SHP77 (cell line): Measurements from ENCODE around the gene RAP1B.

Experiments used
- DNase-seq, 2 experiments: peaks; one replicate each; lab custom pipeline; 2025; lab: John Stamatoyannopoulos, UW

RAP1B gene

DNA sequence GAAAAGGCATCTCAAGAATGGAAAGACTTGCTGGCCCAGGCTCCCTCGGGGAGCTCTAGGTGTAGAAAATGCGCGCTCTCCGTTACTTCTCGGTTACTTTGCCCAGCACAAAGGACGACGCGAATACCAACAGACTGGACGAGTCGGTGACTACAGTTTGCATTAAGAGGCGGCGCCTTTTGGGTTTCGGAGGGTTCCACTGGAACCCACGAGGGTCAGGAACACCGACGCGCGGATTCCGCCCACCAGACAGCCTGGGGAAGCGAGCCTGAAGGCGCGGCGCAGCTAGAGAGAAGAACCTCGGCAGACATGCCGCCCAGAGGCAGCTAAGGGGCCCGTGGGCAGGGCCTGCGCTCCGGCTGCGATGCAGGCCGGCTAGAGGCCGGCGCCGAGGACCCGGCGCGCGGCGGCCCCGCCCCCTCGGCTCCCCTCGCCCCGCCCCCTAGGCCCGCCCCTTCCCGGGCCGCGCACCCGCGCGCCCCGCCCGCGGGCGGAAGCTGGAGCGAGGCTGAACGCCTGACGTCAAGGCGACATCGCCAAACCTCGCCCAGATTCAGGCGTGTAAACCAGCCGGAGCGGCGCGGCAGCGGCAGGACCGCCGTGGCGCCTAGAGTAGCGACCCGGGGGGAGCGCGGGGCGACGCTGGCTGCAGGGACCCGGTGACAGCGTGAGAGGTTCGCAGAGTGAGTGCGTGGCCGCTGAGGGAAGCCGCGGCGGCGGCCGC is at the start of gene RAP1B:
Gene RAP1B (plus strand): TSS at position 530 of the 724 bp plus-strand sequence. CDS start 37,826 bp downstream, outside the sequence.
- DNase-seq: peak; percentile 65 to 82

DNA sequence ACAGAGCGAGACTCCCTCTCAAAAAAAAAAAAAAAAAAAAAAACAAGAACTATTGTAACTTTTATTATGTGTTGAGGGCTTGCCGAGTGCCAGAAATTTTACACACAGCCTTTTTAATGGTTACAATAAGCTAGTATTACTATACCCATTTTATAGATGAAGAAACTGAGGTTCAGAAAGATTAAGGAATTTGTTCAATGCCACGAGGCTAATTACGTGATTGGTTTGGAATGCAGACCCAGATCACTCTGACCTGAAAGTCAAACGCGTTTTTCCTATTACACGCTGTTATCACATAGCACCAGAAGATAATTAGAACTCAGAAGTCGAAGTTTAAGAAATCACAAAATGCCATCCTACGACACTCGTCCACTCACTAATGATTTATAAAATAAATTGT is 48.9 kb upstream of the RAP1B start:
- no peak for DNase-seq

DNA sequence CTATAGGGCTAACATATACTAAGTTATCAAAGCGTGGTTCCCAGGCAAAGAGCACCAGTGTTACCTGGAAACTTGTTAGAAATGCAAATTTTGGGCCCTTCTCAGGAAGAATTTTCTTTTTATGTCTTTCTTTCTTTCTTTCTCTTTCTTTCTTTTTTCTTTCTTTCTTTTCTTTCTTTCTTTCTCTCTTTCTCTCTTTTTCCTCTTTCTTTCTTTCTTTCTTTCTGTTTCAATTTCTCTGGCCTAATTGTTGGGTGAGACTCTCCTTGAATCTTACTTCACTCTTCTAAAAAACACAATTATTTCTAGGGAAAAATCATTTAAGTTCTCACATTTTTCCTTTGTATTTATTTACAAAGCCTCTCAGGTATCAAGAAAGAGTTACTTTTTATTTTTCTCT is 46.5 kb upstream of the RAP1B start:
- DNase-seq: no peak

DNA sequence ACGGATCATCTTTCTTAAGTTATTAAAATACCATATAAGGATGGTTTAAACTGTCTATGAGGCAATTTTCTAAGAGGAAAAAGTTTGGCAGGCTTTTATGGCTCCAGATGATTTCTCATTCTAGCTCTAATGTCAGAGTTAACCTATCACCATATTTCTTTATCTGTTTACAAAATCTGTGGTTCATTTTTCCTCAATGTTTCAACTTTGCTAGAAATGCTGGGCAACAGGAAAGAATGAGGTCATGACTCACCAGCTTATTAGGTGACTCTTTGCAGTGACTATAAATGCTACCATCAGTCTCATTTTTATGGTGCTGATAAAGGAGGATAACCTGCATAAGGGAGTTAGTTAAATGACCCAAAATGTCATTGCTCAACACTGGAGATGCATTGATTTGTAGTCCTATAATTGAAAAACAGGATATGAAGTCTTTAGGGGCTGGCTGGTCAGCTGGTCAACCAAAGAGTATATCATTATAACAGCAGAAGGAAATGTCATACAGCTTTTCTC is 45.3 kb upstream of the RAP1B start:
- no peak for DNase-seq

DNA sequence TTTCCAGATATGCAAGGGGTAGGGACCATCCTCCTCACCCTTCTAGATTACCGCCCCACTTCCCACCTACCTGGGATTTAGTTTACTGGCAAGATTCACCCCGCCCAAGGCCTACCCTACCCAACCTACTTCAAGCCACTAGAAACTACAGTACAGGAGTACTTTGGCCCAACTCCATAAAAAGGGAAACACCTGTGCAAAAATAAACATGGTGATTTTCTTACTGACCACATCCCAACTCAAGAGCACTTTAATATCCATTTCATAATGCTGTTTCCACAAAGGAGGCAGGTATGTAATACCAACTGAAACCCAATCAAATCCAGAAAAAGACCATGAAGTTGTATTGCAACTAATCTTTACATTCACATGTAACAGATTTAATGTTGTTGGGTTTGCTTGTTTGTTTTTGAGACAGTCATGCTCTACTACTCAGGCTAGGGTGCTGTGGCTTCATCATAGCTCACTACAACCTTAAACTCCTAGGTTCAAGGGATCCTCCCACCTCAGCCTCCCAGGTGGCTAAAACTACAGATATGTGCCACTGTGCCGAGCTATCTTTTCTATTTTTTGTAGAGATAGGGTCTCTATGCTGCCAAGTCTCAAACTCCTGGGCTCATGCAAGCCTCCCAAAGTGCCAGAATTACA is 41.7 kb upstream of the RAP1B start:
- DNase-seq: no peak

DNA sequence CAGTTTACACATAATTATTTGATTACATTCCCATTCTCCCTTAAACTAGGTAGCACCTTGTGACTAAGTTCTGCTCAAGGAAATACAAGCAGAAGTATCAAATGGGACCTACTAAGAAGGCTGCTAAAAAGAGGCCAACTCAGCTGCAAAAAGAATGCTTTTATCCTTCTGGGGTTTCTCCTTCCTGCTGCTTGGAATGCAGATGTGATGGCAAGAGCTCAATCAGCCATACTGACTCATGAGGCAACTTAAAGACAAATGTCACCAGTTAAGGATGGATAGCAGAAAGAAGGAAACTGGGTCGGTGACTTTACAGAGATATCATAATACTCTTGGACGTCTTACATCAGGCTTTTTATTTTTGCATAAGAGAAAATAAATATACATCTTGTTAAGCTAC is 38.0 kb upstream of the RAP1B start:
- no peak for DNase-seq

DNA sequence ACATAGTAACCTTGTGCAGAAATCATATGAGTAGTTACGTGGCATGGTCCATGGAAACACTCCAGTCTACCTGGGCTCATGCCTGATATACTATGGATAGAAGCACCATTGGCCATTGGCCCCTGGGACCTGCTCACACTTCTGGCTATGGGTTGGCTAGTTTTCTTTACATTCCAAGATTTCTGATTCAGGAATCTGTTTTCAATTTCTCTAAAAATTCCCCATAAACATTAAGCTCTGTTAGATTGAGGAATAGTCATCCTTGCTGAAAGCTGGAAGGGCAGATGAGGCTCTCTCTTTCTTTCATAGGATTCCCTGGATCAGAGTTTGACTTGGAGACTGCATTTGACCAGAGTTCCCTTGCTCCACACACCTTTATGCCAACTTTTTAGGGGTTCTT is 37.3 kb upstream of the RAP1B start:
- no peak for DNase-seq

DNA sequence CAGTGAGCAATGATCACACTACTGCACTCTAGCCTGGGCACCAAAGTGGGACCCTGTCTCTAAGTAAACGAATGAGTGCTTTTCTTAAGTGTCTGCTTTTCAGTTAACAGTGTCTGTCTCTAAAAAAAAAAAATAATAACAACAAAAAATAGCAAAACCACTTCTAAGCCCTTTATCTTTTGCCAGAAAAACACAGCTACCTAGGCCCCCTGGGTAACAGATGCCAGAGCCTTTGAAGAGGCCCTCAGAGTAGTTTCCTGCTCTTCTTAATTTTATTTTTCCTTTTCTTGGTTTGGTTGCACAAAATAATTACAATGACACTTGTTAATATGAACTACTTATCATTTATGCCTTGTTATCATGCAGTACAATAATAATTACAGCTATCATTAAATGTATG is 32.8 kb upstream of the RAP1B start:
- no peak for DNase-seq

DNA sequence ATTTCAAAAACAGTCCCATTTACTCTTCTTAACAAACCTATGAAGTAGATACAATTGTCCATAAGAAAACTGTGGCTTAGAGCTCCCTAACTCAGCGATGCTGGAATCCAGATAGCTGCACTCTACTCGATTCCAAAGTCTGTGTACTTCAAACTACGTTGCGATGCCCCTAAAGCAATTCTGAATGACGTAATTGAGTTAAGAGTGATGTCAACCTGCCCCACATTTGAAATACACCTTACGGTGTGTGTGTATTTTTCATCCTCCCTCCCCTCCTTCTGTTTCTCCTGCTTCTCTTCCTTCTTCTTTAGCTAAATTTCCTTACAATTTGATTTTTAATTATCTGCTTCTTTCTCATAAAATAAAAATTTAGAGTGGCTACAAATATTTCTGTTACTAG is 31.9 kb upstream of the RAP1B start:
- no peak for DNase-seq

DNA sequence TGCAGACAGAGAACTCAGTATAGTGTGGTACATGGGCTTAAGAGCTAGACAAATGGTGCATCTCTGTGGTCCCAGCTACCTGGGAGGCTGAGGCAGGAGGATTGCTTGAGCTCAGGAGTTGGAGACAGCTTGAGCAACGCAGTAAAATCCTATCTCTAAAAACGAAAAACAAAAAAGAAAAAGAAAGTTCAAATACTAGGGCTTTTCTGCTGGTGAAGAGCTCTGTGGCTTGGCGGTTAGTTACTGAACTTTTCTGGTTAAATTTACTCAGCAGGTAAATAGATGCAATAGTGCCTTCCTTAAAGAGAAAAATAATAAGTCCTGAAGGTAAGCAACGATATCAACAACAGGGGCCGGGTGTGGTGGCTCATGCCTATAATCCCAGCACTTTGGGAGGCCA is 31.4 kb upstream of the RAP1B start:
- no peak for DNase-seq

DNA sequence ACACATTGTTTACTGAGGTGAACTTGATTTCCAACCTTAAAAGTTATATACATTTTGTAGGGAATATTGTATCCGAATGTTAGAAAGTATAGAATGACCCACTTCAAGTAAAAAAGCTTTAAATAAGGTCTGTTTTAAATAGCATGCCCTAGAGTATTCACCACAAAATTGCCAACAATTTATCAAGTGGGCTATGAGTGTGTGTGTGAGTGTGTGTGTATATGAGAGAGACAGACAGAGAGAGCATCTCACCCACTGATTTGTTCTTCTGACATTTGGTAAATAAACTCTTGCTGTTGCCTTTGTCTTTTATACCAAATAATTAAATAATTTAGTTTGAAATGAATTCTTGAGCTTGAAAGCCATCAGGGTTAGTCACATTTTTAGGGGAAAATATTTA is 29.8 kb upstream of the RAP1B start:
- no peak for DNase-seq

DNA sequence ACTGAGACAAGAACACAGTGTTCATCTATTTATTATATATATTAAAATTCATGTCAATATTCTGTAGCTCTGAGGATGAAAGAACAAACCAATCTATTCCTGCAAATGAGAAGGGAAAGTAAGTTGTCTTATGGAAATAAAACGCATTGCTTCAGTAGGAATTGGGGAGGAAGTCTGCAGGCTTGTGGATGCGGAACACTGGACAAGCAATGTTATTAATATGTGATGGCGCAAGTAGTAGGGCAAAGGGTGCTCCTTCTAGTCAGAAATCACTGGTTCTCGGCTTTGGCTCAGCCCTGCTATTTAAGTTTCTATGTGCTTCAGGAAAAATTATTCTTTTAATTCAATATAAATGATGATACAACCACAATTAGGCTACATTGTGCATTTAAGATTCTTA is 28.8 kb upstream of the RAP1B start:
- no peak for DNase-seq

DNA sequence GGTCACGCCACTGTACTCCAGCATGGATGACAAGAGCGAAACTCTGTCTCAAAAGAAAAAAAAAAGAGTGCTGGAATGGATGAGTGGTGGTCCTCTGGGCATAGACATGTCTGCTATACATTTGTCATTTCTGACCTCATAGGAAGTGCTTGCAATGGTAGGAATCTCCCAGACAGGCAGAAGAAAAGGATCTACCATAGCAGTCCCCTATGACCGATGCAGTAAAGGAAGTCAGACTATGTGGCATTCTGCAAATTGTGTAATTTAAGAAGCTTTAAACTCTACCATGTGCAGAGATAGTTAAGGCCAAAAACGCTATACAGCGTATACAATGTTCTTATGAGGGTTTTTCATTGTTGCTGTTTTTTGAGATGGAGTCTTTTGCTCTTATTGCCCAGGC is 24.7 kb upstream of the RAP1B start:
- DNase-seq: no peak

DNA sequence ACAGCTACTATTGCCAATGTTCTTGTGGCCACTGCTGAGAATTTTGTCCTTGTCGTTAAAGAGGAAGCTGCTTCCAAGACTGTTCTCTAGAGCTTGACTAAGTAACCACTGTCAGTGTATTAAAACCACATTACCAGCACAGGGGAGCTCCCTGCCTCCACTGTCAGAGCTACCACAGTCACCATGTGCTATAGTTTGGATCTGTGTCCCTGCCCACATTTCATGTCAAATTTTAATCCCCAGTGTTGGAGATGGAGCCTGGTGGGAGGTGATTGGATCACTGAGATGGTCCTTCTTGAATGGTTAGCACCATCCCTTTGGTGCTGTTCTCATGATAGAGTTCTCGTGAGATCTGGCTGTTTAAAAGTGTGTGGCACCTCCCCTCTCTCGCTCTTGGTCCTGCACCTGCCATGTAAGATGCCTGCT is 23.2 kb upstream of the RAP1B start:
- DNase-seq: no peak

DNA sequence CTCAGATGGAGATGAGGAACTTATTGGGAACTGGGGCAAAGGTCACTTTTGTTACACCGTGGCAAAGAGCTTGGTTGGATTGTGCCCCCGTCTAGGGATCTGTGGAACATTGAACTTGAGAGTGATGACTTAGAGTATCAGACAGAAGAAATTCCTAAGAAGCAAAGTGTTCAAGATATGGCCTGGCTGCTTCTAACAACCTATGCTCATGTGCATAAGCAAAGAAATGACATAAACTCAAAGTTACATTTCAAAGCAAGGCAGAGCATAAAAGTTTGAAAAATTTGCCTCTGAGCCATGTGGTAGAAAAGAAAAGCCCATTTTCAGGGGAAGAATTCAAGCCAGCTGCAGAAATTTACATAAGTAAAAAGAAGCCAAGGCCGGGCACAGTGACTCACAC is 21.5 kb upstream of the RAP1B start:
- DNase-seq: no peak

DNA sequence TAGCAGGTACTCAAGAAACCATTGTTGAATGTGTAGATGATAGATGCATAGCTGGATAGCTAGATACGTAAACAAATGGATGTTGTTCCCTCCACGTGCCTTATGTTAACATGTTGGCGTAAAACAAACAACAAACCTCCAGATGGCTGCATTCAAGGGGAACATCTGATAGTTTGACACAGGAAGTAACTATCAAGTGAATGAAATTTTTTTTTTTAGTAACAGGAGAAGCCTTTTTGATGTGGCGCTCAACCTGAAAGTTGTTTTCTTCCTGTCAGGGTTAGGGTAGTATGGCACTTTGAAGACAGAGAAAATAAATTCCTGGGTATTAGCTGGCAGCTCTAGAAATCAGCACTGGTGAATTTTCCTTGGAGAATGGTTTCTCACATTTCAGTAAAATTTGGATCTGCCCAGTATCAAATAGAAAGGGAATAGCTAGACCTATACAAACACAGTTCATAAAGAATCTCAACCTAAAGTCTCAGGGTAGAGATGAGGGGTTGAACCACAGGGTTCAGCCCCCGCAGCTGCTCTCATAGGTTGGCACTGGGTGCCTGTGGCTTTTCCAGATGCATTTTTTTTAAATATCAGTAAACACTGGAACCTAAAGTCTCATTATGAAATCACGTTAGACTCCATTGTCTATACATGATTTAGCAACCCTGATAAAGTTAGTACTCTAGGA is 18.8 kb upstream of the RAP1B start:
- DNase-seq: no peak

DNA sequence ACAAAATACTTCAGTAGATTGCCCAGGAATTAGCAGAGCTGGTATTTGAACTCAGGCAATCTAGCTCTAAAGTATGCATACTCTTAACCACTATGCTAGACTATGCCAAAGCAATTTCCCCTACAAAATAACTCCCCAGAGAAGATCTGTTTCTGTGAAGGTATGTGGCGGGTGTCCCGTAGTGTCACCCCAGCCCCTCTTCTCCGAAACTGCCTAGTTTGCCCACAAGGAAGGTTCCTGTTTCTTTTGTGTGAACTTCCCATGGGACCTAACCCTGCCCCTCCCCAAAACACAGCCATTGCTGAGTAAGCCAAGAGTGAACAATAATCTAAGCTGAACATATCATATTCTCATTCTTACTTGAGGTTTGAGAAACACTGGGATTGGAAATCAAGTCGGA is 15.5 kb upstream of the RAP1B start:
- DNase-seq: no peak

DNA sequence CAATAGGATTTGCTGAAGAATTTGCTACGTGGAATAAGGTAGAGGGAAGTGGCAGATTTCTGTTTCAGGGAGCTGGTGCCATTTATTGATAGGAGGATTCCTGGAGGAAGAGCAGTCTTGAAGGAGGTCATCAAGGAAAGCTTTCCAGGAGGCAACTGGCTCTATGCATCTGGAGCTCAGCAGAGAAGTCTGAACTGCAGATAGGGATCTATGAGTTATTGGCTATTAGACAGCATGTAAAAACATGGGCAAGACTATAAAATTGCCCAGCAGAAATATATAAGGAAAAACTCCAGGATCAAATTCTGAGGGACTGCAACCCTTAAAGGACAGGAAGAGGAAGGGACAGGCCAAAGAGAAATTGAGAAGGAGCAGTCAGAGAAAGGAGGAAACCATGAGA is 8.9 kb upstream of the RAP1B start:
- DNase-seq: no peak

DNA sequence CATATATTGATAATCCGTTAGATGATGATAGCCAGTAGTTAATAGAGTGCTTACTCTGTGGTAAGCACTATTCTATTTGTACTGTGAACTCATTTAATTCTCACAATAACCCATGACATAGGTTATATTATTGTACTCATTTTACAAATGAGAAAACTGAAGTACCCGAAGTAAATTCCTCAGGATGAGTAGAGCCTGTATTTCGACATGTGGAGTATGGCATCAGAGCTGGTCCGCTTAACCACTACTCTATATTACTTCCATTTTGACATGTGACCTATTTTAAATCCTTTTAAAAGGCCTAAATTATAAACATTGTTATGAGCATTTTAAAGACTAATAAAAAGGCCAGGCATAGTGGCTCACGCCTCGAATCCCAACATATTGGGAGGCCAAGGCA is 8.0 kb upstream of the RAP1B start:
- no peak for DNase-seq

DNA sequence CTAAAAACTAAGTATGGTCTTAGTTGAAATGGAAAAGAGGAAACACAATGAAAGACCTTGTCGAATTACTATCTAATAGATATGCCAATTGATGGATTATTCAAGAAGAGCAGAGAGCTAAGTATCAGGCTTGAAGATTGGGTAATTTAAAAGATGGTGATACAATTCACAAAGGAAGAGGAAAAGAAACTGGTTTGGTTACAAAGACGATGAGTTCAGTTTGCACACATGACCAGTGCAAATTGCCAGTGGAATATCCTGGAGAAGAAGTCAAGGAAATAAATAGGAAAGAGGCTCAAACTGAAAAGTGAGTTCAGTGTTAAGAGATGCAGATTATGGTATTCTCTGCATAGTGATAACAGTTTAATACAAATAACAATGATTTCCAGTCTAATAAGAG is 2.5 kb upstream of the RAP1B start:
- no peak for DNase-seq

DNA sequence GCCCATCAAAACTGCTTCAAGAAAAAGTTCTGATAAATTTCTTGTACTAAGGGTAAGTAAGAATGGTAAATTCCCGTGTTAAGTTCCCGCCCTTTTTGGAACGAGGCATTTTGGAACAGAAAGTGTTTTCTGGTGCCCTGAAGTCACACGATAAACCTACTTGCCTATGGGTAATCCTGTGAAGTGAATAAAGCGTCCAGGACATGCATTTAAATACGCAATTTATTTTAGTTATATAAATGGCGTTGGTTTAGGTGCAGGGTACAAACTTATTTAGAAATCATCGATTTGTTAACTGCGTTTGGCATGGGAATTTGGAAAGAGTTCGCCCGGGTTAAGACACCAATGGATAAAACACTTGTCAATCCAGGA is 715 bp upstream of the RAP1B start:
- DNase-seq: peak; percentile 14 to 39

DNA sequence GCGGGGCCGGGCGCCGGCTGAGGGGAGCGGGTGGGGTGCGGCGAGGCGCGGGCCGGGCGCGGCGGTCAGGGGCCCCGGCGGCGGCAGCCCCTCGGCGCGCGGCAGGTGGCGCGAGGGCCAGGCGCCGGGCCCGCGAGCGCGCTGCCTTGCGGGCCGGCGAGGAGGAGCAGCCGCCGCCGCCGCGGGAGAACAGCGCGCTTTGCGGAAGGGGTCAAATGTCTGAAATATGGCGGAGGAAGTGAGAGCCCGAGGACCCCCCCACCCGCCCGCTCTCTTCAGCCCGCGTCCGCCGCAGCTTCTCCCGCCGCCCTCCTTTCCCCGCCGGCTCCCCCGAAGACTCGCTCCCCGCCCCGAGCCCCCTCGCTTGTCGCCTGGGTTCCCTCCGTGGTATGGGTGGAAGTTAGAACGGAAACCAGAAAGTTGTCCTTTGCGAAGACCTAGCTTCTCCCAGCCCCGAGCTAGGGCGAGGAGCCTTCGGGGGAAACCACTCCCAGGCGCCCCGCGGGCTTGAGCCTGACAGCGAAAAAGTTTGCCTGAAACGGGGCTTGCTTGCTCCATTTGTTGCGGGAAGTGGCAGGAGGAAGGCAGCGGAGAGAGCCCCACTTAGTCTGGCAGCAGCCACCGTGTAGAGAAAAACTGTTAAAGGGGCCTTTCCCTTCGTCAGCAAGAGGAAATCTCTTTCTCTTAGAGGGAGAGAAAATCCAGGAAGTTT is 551 bp downstream of the RAP1B start:
- peak; percentile 24 to 26 for DNase-seq

DNA sequence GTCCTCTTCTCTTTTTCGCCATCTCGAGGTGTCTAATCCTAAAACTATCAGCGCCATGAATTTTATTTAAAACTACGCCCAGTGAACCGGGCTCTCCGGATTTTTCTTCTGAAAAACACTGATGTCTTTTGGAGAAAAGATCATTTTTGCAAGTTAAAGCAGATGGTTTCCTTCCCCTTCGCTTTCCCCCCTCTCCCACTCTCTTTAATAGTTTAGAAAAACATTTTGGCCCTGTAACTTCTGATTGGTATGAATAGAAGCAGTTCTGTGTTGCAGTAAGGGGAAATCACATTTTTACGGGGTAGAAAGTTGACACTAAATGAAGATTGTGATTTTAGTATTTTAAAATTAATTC is 1.1 kb downstream of the RAP1B start:
- DNase-seq: no peak
